Naive thymus-derived CD4-positive, alpha-beta T cell (primary cell): ENCODE results near the gene MARCHF10. TPM values are rescaled to one million over a fixed set of nuclear protein-coding genes. Genes with fewer than 3 reads are reported as not detected.
"Not testable (repeated sequence)": the region's sequence is repeated elsewhere in the genome, so short reads cannot be mapped to it uniquely, and the experiment has no call there.

Source experiments
- ATAC-seq: fragments of 150-1000 bp; cut with Tn5 transposase; 2 replicates; pipeline ENCODE4 v1.10.0; 2021; ENCODE audit warnings: mild to moderate bottlenecking, moderate library complexity
- CTCF ChIA-PET: fragments of 350-600 bp; sonication (Branson Sonifier 250); formaldehyde crosslinking; loops from one replicate; lab custom pipeline; 2021; ENCODE audit warnings: antibody characterized with exemption; lab: Charles Lee
- POLR2A ChIA-PET: fragments of 350-600 bp; sonication (Branson Sonifier 250); formaldehyde crosslinking; loops from one replicate; lab custom pipeline; 2021; ENCODE audit warnings: antibody characterized with exemption, inconsistent platforms; lab: Charles Lee
- DNase-seq, 9 donors: peaks; one replicate each; pipeline versions ENCODE4 v3.0.0 to v3.0.0-alpha.2; 2020 to 2022; ENCODE audit warnings: mixed read lengths in 1 of 9
- H3K27ac ChIP-seq: one replicate; pipeline ENCODE4 v1.7.0; 2013; ENCODE audit warnings: mild to moderate bottlenecking, low read depth, low read length, moderate library complexity
- H3K27me3 ChIP-seq, 2 donors: one replicate each; pipeline ENCODE4 v1.7.0; 2013; ENCODE audit warnings: low read length in 2 of 2, mild to moderate bottlenecking in 2 of 2, moderate library complexity in 2 of 2; ENCODE audit not compliant: control insufficient read depth in 2 of 2, insufficient read depth in 2 of 2
- H3K36me3 ChIP-seq, 3 experiments: 1 replicate in 2 of 3; 2 replicates in 1 of 3; pipeline ENCODE4 v1.7.0; 2013; ENCODE audit warnings: low read length in 3 of 3, mild to moderate bottlenecking in 3 of 3, moderate library complexity in 1 of 3; ENCODE audit not compliant: insufficient read depth in 3 of 3, control insufficient read depth in 2 of 3
- H3K4me1 ChIP-seq, 2 donors: one replicate each; pipeline ENCODE4 v1.7.0; 2013; ENCODE audit warnings: low read length in 2 of 2, mild to moderate bottlenecking in 2 of 2, moderate library complexity in 1 of 2; ENCODE audit not compliant: control insufficient read depth in 2 of 2, insufficient read depth in 2 of 2
- H3K4me3 ChIP-seq: 2 replicates; pipeline ENCODE4 v1.7.0; 2013; ENCODE audit warnings: mild to moderate bottlenecking, low read length
- H3K9me3 ChIP-seq, 3 experiments: 1 replicate in 2 of 3; 2 replicates in 1 of 3; pipeline ENCODE4 v1.7.0; 2013; ENCODE audit warnings: low read length in 3 of 3; ENCODE audit not compliant: control insufficient read depth in 2 of 3
- H3K27ac Mint-ChIP-seq, 9 donors: one replicate each; pipeline ENCODE4 v1.8.0; 2020 to 2022; ENCODE audit warnings: mixed read lengths in 9 of 9, mild to moderate bottlenecking in 8 of 9, moderate library complexity in 5 of 9, inconsistent platforms in 2 of 9
- H3K27me3 Mint-ChIP-seq, 5 donors: one replicate each; pipeline ENCODE4 v1.8.0; 2021 to 2022; ENCODE audit warnings: mixed read lengths in 5 of 5, mild to moderate bottlenecking in 1 of 5
- H3K36me3 Mint-ChIP-seq, 5 donors: one replicate each; pipeline ENCODE4 v1.8.0; 2020 to 2022; ENCODE audit warnings: mixed read lengths in 5 of 5, mild to moderate bottlenecking in 3 of 5, inconsistent platforms in 1 of 5
- H3K4me1 Mint-ChIP-seq, 7 donors: one replicate each; pipeline ENCODE4 v1.8.0; 2020 to 2022; ENCODE audit warnings: mixed read lengths in 7 of 7, mild to moderate bottlenecking in 3 of 7, inconsistent platforms in 1 of 7
- H3K4me3 Mint-ChIP-seq, 10 donors: one replicate each; pipeline ENCODE4 v1.8.0; 2020 to 2022; ENCODE audit warnings: mild to moderate bottlenecking in 10 of 10, mixed read lengths in 10 of 10, moderate library complexity in 6 of 10, inconsistent platforms in 2 of 10
- H3K9me3 Mint-ChIP-seq, 11 donors: one replicate each; pipeline ENCODE4 v1.8.0; 2020 to 2022; ENCODE audit warnings: mixed read lengths in 11 of 11, mild to moderate bottlenecking in 4 of 11, inconsistent platforms in 1 of 11, moderate library complexity in 1 of 11
- intact Hi-C, 2 donors: fragments of 100-400 bp; cut with micrococcal nuclease; formaldehyde crosslinking; loops; one replicate each; pipeline ENCODE4 v1.15.1; 2023
- polyA plus RNA-seq, 2 donors: library from polyadenylated mRNA; unstranded; fragments of 300-500 nt; fragmentation: Illumina TruSeq; gene quantifications; one replicate each; pipeline ENCODE4 v1.2.3, GENCODE V29; 2021
- total RNA-seq, 6 experiments: library from RNA in 5 of 6; stranded (reverse) in 5 of 6; gene quantifications; 1 replicate in 5 of 6; 2 replicates in 1 of 6; pipeline ENCODE4 v1.2.3 and lab custom pipeline; 2021 to 2026

MARCHF10 gene
- total and polyA plus RNA-seq, 7 experiments from 2014 or later = 0.13 to 0.43 (median 0.29) TPM; not detected in 4

DNA sequence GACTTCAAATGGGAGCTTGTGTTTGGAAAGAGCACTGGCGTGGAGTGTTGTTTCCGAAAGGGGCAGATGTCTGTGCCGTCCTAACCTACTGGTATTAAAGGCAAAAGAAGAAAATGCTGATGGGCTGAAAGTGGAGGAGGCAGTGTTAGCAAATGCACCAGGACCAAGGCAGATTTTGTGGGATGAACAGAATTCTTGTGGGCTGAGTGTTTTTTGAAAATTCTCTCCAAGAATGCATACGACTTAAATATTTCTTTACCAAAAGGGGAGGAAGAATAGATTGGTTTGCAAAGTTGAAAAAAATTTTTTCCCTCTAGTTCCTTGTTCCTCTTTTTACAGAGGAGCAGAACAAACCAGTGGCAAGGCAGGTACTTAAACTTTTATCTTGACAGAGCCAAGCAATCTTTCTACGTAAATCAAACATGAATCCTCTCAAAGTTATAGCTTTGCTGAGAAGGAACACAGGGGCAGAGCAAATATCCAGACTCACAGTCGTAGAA lies 16.8 kb downstream of the MARCHF10 start:
- Histone ChIP-seq H3K4me1 (peaks cover 0 to 5% of the 10 kb centered on the region in 2 donors), H3K36me3 (no peaks in the 10 kb centered on the region), H3K4me3 (no peak overlapping the region), H3K27me3 (no peaks in the 10 kb centered on the region), H3K9me3 (no peaks in the 10 kb centered on the region), H3K27ac (no peak overlapping the region)
- H3K4me1 Mint-ChIP-seq = peaks cover 7 to 13% (median 11%) of the 10 kb centered on the region in 7 donors
- no peak for ATAC-seq
- no peaks in the 10 kb centered on the region for H3K36me3 Mint-ChIP-seq
- POLR2A ChIA-PET = no interaction called here
- CTCF ChIA-PET = interaction anchor here (0.6 kb wide), 1 partner anchor 15 kb away, joined by 3 read pairs; no protein-coding TSS in a partner anchor
- H3K9me3 Mint-ChIP-seq = peaks cover 0 to 17% (median 3%) of the 10 kb centered on the region in 11 donors
- intact Hi-C loops = no loop called here
- no peak for DNase-seq
- no peak overlapping the region for H3K4me3 Mint-ChIP-seq
- no peak overlapping the region for H3K27ac Mint-ChIP-seq
- peaks cover 0 to 22% (median 13%) of the 10 kb centered on the region in 5 donors for H3K27me3 Mint-ChIP-seq

- no peaks in the 10 kb centered on the region for H3K36me3 ChIP-seq
- H3K27me3 ChIP-seq = no peaks in the 10 kb centered on the region
- Mint-ChIP-seq H3K4me3 (no peak overlapping the region), H3K27ac (no peak overlapping the region), H3K9me3 (peaks cover 0 to 18% (median 3%) of the 10 kb centered on the region in 11 donors), H3K4me1 (peaks cover 7 to 13% (median 11%) of the 10 kb centered on the region in 7 donors), H3K36me3 (no peaks in the 10 kb centered on the region), H3K27me3 (peaks cover 0 to 19% (median 12%) of the 10 kb centered on the region in 5 donors)
- DNase-seq (no peak), ATAC-seq (no peak)
- CTCF ChIA-PET = no interaction called here
- H3K9me3 ChIP-seq = no peaks in the 10 kb centered on the region
- POLR2A ChIA-PET = no interaction called here
- H3K4me3 ChIP-seq = no peak overlapping the region
- no peak overlapping the region for H3K27ac ChIP-seq
- intact Hi-C loops = no loop called here
- H3K4me1 ChIP-seq = peaks cover 0 to 5% of the 10 kb centered on the region in 2 donors
Observed at GRCh38 chr17:62790564-62790986, 17.5 kb downstream of the MARCHF10 start.

GRCh38 chr17:62787366-62787765 lies 20.7 kb downstream of the MARCHF10 start:
- Mint-ChIP-seq H3K4me3 (no peak overlapping the region), H3K4me1 (no peaks in the 10 kb centered on the region), H3K27me3 (peaks cover 4 to 30% (median 9%) of the 10 kb centered on the region in 5 donors), H3K36me3 (peaks cover 0 to 4% (median 3%) of the 10 kb centered on the region in 5 donors), H3K9me3 (peaks cover 0 to 14% (median 9%) of the 10 kb centered on the region in 11 donors), H3K27ac (no peak overlapping the region)
- Histone ChIP-seq H3K27ac (no peak overlapping the region), H3K4me3 (no peak overlapping the region), H3K27me3 (no peaks in the 10 kb centered on the region), H3K36me3 (no peaks in the 10 kb centered on the region), H3K9me3 (no peaks in the 10 kb centered on the region), H3K4me1 (no peaks in the 10 kb centered on the region)
- DNase-seq = no peak
- ChIA-PET CTCF (no interaction called here), POLR2A (no interaction called here)
- intact Hi-C loops = no loop called here
- ATAC-seq = no peak

GRCh38 chr17:62786646-62787045 lies 21.5 kb downstream of the MARCHF10 start:
- no peaks in the 10 kb centered on the region for H3K36me3 ChIP-seq
- no peak overlapping the region for H3K27ac ChIP-seq
- Mint-ChIP-seq H3K4me1 (no peaks in the 10 kb centered on the region), H3K9me3 (peaks cover 0 to 14% (median 8%) of the 10 kb centered on the region in 11 donors), H3K27ac (no peak overlapping the region), H3K4me3 (no peak overlapping the region), H3K36me3 (peaks cover 0 to 4% (median 3%) of the 10 kb centered on the region in 5 donors), H3K27me3 (peaks cover 4 to 30% (median 9%) of the 10 kb centered on the region in 5 donors)
- POLR2A ChIA-PET = no interaction called here
- ATAC-seq = no peak
- H3K4me1 ChIP-seq = no peaks in the 10 kb centered on the region
- H3K9me3 ChIP-seq = no peaks in the 10 kb centered on the region
- CTCF ChIA-PET = no interaction called here
- no peak for DNase-seq
- intact Hi-C loops = no loop called here
- H3K4me3 ChIP-seq = no peak overlapping the region
- H3K27me3 ChIP-seq = no peaks in the 10 kb centered on the region

GRCh38 chr17:62785983-62786382 lies 22.1 kb downstream of the MARCHF10 start:
- H3K36me3 Mint-ChIP-seq, H3K4me1 Mint-ChIP-seq, H3K4me1 ChIP-seq, DNase-seq, CTCF ChIA-PET, POLR2A ChIA-PET, intact Hi-C loops, H3K27me3 ChIP-seq, H3K27ac ChIP-seq, H3K9me3 ChIP-seq, H3K4me3 Mint-ChIP-seq, H3K4me3 ChIP-seq, H3K36me3 ChIP-seq, ATAC-seq, H3K27ac Mint-ChIP-seq: not testable (repeated sequence)
- Mint-ChIP-seq H3K9me3 (peaks cover 0 to 12% (median 6%) of the 10 kb centered on the region in 11 donors), H3K27me3 (peaks cover 4 to 27% (median 9%) of the 10 kb centered on the region in 5 donors)

DNA sequence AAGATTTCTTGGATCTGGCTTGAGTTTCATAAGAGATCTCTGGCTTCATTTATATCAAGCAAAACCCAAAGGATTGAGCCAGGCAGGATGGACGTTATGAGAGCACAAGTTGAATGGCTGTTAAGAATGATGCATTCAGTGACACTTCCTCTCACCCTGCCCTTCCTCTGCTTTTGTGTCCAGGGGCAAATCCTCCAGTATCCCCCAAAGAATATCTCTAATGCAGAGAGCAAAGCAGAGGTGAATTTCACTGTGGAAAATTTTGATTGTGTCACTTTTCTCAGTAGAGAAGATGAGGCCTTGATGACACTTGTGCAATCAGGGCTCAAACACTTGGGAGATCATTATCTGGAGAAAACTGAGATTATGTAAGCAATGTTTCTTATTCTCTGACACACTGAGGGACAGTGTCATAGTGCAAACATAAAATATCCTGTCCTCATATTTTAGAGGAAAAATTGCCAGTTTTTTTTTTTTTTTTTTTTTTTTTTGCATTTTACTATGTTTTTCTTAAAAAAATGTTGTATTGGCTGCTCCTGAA lies 25.3 kb downstream of the MARCHF10 start:
- POLR2A ChIA-PET = no interaction called here
- H3K27ac Mint-ChIP-seq = no peak overlapping the region
- intact Hi-C loops = no loop called here

GRCh38 chr17:62781831-62782251 lies 26.3 kb downstream of the MARCHF10 start:
- POLR2A ChIA-PET = no interaction called here
- ATAC-seq = no peak
- Histone ChIP-seq H3K27me3 (no peaks in the 10 kb centered on the region), H3K4me3 (no peak overlapping the region), H3K4me1 (no peaks in the 10 kb centered on the region), H3K27ac (no peak overlapping the region), H3K36me3 (no peaks in the 10 kb centered on the region), H3K9me3 (no peaks in the 10 kb centered on the region)
- peaks cover 4 to 16% (median 9%) of the 10 kb centered on the region in 5 donors for H3K27me3 Mint-ChIP-seq
- H3K4me1 Mint-ChIP-seq = no peaks in the 10 kb centered on the region
- intact Hi-C loops = no loop called here
- no peak overlapping the region for H3K27ac Mint-ChIP-seq
- no peak overlapping the region for H3K4me3 Mint-ChIP-seq
- H3K36me3 Mint-ChIP-seq = peaks cover 0 to 4% (median 3%) of the 10 kb centered on the region in 5 donors
- H3K9me3 Mint-ChIP-seq = peaks cover 0 to 12% (median 6%) of the 10 kb centered on the region in 11 donors
- CTCF ChIA-PET = no interaction called here
- no peak for DNase-seq

More for the DNA sequence above, 25.3 kb downstream of the MARCHF10 start:
- CTCF ChIA-PET = no interaction called here
- peaks cover 4 to 16% (median 9%) of the 10 kb centered on the region in 5 donors for H3K27me3 Mint-ChIP-seq
- H3K4me3 Mint-ChIP-seq = no peak overlapping the region
- no peak for ATAC-seq
- H3K9me3 Mint-ChIP-seq = peaks cover 0 to 12% (median 6%) of the 10 kb centered on the region in 11 donors
- Histone ChIP-seq H3K4me1 (no peaks in the 10 kb centered on the region), H3K27ac (no peak overlapping the region), H3K9me3 (no peaks in the 10 kb centered on the region), H3K27me3 (no peaks in the 10 kb centered on the region), H3K4me3 (no peak overlapping the region), H3K36me3 (no peaks in the 10 kb centered on the region)
- H3K36me3 Mint-ChIP-seq = peaks cover 0 to 4% (median 3%) of the 10 kb centered on the region in 5 donors
- H3K4me1 Mint-ChIP-seq = no peaks in the 10 kb centered on the region
- DNase-seq = no peak
